ENCODE measurements around the gene STXBP6. TPM values are rescaled to one million over a fixed set of nuclear protein-coding genes. Genes with fewer than 3 reads are reported as not detected.

Gene STXBP6
- total and polyA plus RNA-seq, 2 of the 13 experiments (the other 11 are each of a cell fraction or from before 2014, with no cell fraction given), result 35.3 to 42.8 TPM

GRCh38 chr14:25050269-25051150 lies 563 bp upstream of the STXBP6 start (continued):
- no peak for TF ChIP-seq ZSCAN31 (CRISPR knock-in tag; IDR thresholded peaks at IDR 0.05; ENCODE audit: low read depth)
- TF ChIP-seq CENPX (CRISPR knock-in tag; IDR thresholded peaks at IDR 0.05), result no peak
- no peak for TF ChIP-seq CBX1 (IDR thresholded peaks at IDR 0.05; ENCODE audit: low read depth)
- 0 out of 2 replicates have a peak, but pooled peaks have one; percentile 4 for TF ChIP-seq NFKB2 (CRISPR knock-in tag; IDR thresholded peaks at IDR 0.05; ENCODE audit: borderline replicate concordance)
- no peak for TF ChIP-seq E2F2 (CRISPR knock-in tag; IDR thresholded peaks at IDR 0.05; ENCODE audit: borderline replicate concordance)
- no peak for TF ChIP-seq NCOA1 (CRISPR knock-in tag; IDR thresholded peaks at IDR 0.05)
- no peak for TF ChIP-seq HIVEP1 (CRISPR knock-in tag; IDR thresholded peaks at IDR 0.05)
- no peak; the same call in 1 of the 2 replicates for TF ChIP-seq ZNF441 (CRISPR knock-in tag; IDR thresholded peaks at IDR 0.05; ENCODE audit: borderline replicate concordance)
- TF ChIP-seq ZNF234 (CRISPR knock-in tag; conservative IDR thresholded peaks at IDR 0.05), result no peak
- no peak for TF ChIP-seq ZNF34 (CRISPR knock-in tag; IDR thresholded peaks at IDR 0.05; ENCODE audit: borderline replicate concordance)
- TF ChIP-seq SOX13 (IDR thresholded peaks at IDR 0.05), result no peak
- peak; percentile 40 to 62; a peak in 1 of 4 replicates for TF ChIP-seq SOX13 (CRISPR knock-in tag; conservative IDR thresholded peaks at IDR 0.05 in 1 of 2, IDR thresholded peaks at IDR 0.05 in 1 of 2)
- TF ChIP-seq ZNF232 (CRISPR knock-in tag; IDR thresholded peaks at IDR 0.05; ENCODE audit: borderline replicate concordance), result no peak
- no peak for TF ChIP-seq CHCHD3 (CRISPR knock-in tag; IDR thresholded peaks at IDR 0.05)
- no peak for TF ChIP-seq ZNF770 (CRISPR knock-in tag; IDR thresholded peaks at IDR 0.05)
- peak; percentile 14 for TF ChIP-seq ZFX (CRISPR knock-in tag; IDR thresholded peaks at IDR 0.05; ENCODE audit: low read depth)
- TF ChIP-seq ZNF598 (CRISPR knock-in tag; IDR thresholded peaks at IDR 0.05; ENCODE audit: borderline replicate concordance), result no peak
- peak; percentile 57; the same call in 1 of the 2 replicates for TF ChIP-seq ZNF564 (CRISPR knock-in tag; IDR thresholded peaks at IDR 0.05)
- no peak for TF ChIP-seq IKZF5 (CRISPR knock-in tag; IDR thresholded peaks at IDR 0.05)
- TF ChIP-seq RXRB (CRISPR knock-in tag; IDR thresholded peaks at IDR 0.05; ENCODE audit: borderline replicate concordance), result peak; percentile 10; the same call in 1 of the 2 replicates
- no peak for TF ChIP-seq ZNF136 (CRISPR knock-in tag; IDR thresholded peaks at IDR 0.05; ENCODE audit: low read depth)
- TF ChIP-seq ZNF451 (CRISPR knock-in tag; IDR thresholded peaks at IDR 0.05), result no peak
- TF ChIP-seq ZNF264 (CRISPR knock-in tag; IDR thresholded peaks at IDR 0.05), result no peak
- 0 out of 2 replicates have a peak, but pooled peaks have one; percentile 4 for TF ChIP-seq ZNF138 (CRISPR knock-in tag; IDR thresholded peaks at IDR 0.05; ENCODE audit: low read depth)
- TF ChIP-seq TRIM24 (CRISPR knock-in tag; IDR thresholded peaks at IDR 0.05), result peak; percentile 70; the same call in 1 of the 2 replicates

Data from HepG2 (cell line).